K562 (cell line): ENCODE measurements around the gene UCKL1. TPM values are rescaled to one million over a fixed set of nuclear protein-coding genes. Genes with fewer than 3 reads are reported as not detected.

Source experiments
- AFF1 ChIP-seq, 2 experiments: fragments of 450-650 bp; IDR thresholded peaks; 2 replicates each; pipeline ENCODE4 v1.6.1; 2018; ENCODE audit warnings: mild to moderate bottlenecking in 2 of 2, low read depth in 1 of 2; ENCODE audit not compliant: partially characterized antibody in 2 of 2
- BCL6 ChIP-seq: fragments of 250-450 bp; sonication (Bioruptor Pico); IDR thresholded peaks from 2 replicates; pipeline ENCODE4 v1.4.0; 2020
- CHCHD3 ChIP-seq: fragments of 250-450 bp; sonication (Bioruptor Pico); IDR thresholded peaks from 2 replicates; pipeline ENCODE4 v2.1.2; 2022; ENCODE audit warnings: mild to moderate bottlenecking
- CREM ChIP-seq: IDR thresholded peaks from 2 replicates; pipeline ENCODE4 v1.6.1; 2014; ENCODE audit warnings: antibody characterized with exemption, low read depth
- ELF4 ChIP-seq: fragments of 450-650 bp; formaldehyde crosslinking; IDR thresholded peaks from 2 replicates; pipeline ENCODE4 v1.4.0; 2022; ENCODE audit warnings: missing genetic modification characterization
- HBP1 ChIP-seq: fragments of 450-650 bp; formaldehyde crosslinking; IDR thresholded peaks from 2 replicates; pipeline ENCODE4 v1.4.0; 2022; ENCODE audit warnings: missing genetic modification characterization
- HMGN3 ChIP-seq: IDR thresholded peaks from 2 replicates; pipeline ENCODE4 v1.6.1; 2011; ENCODE audit warnings: borderline replicate concordance, low read depth, mild to moderate bottlenecking, mixed read lengths, low read length; ENCODE audit not compliant: insufficient read length; ENCODE audit errors: extremely low read depth
- MBD2 ChIP-seq: sonication (generic); IDR thresholded peaks from 2 replicates; pipeline ENCODE4 v1.6.1; 2016; ENCODE audit warnings: low read depth, borderline replicate concordance
- MNT ChIP-seq, 2 experiments: fragments of 450-650 bp; conservative IDR thresholded peaks; 2 replicates each; pipeline ENCODE4 v1.6.1; 2017; ENCODE audit warnings: mild to moderate bottlenecking in 2 of 2, moderate library complexity in 2 of 2
- PCBP1 ChIP-seq: fragments of 200-400 bp; formaldehyde crosslinking; IDR thresholded peaks from 2 replicates; pipeline ENCODE4 v1.6.1; 2018; ENCODE audit warnings: mild to moderate bottlenecking, low read depth, low read length; ENCODE audit not compliant: poor library complexity, severe bottlenecking
- POLR3A ChIP-seq: IDR thresholded peaks from 2 replicates; pipeline ENCODE4 v1.6.1; 2011; ENCODE audit warnings: borderline replicate concordance, mild to moderate bottlenecking, moderate library complexity; ENCODE audit not compliant: insufficient read length, insufficient read depth; ENCODE audit errors: extremely low read depth
- PREB ChIP-seq: sonication (generic); formaldehyde crosslinking; IDR thresholded peaks from 2 replicates; pipeline ENCODE4 v1.8.1; 2023; ENCODE audit warnings: mild to moderate bottlenecking, missing genetic modification reagents
- RB1 ChIP-seq: fragments of 450-650 bp; IDR thresholded peaks from 2 replicates; pipeline ENCODE4 v1.6.1; 2017; ENCODE audit warnings: low read depth, mild to moderate bottlenecking
- RBM22 ChIP-seq: fragments of 200-400 bp; formaldehyde crosslinking; IDR thresholded peaks from 2 replicates; pipeline ENCODE4 v1.6.1; 2018; ENCODE audit warnings: low read length, low read depth; ENCODE audit not compliant: poor library complexity, severe bottlenecking
- SP1 ChIP-seq: sonication (generic); formaldehyde crosslinking; IDR thresholded peaks from 2 replicates; pipeline ENCODE4 v1.8.1; 2022; ENCODE audit warnings: mild to moderate bottlenecking, missing genetic modification reagents
- SREBF1 ChIP-seq: fragments of 150-350 bp; IDR thresholded peaks from 2 replicates; pipeline ENCODE4 v1.6.1; 2014; ENCODE audit warnings: antibody characterized with exemption, low read depth, low read length, borderline replicate concordance
- ZBTB17 ChIP-seq: fragments of 450-650 bp; formaldehyde crosslinking; IDR thresholded peaks from 2 replicates; pipeline ENCODE4 v1.4.0; 2020; ENCODE audit warnings: mild to moderate bottlenecking
- ZNF184 ChIP-seq: sonication (generic); formaldehyde crosslinking; IDR thresholded peaks from 2 replicates; pipeline ENCODE4 v1.5.0; 2020; ENCODE audit warnings: missing genetic modification reagents
- ZNF436 ChIP-seq: fragments of 250-450, 450-650 bp; sonication (Bioruptor Pico); formaldehyde crosslinking; IDR thresholded peaks from 2 replicates; pipeline ENCODE4 v1.7.0; 2020; ENCODE audit warnings: mild to moderate bottlenecking
- polyA plus RNA-seq, 8 experiments: library from polyadenylated mRNA; depleted of rRNA in 4 of 8; stranded (reverse) in 5 of 8; unstranded in 3 of 8; fragments of >200 nt; fragmentation: Nextera tagmentation in 2 of 8; fragmentation: Illumina TruSeq in 1 of 8; extraction: Ambion mirVana in 2 of 8; extraction: Trizol in 1 of 8; gene quantifications; 2 replicates each; pipeline versions ENCODE4 v1.2.1 to v1.2.3, GENCODE V29; 2011 to 2014; ENCODE audit warnings: inconsistent platforms in 1 of 8, missing spikeins in 1 of 8
- total RNA-seq, 7 experiments: library from RNA; depleted of rRNA in 6 of 7; stranded (reverse); fragments of >200 nt in 6 of 7; fragmentation: Illumina TruSeq in 2 of 7; extraction: Trizol in 2 of 7; gene quantifications; 2 replicates each; pipeline versions ENCODE4 v1.2.1 to v1.2.3, GENCODE V29; 2011 to 2021; ENCODE audit warnings: low replicate concordance in 1 of 7

UCKL1 gene
- total and polyA plus RNA-seq, 9 of the 15 experiments (the other 6 are each of a cell fraction or from before 2014, with no cell fraction given), result 3.1 to 52.8 (median 24.2) TPM

- TF ChIP-seq AFF1 (IDR thresholded peaks at IDR 0.05; ENCODE audit: low read depth in 1 of 2, partially characterized antibody in 2 of 2), result no peak
- TF ChIP-seq PCBP1, result peak; percentile 31
- peak in 1 of 2 experiments; percentile 59; a peak in 3 of 4 replicates for TF ChIP-seq MNT (conservative IDR thresholded peaks at IDR 0.05)
- peak; percentile 66; the same call in 1 of the 2 replicates for TF ChIP-seq HBP1
- TF ChIP-seq RB1, result no peak
- TF ChIP-seq BCL6, result no peak
- TF ChIP-seq CHCHD3 (CRISPR knock-in tag), result no peak
- peak; percentile 14 for TF ChIP-seq HMGN3
- peak; percentile 62; the same call in 1 of the 2 replicates for TF ChIP-seq SP1
- TF ChIP-seq MBD2, result peak; percentile 60; the same call in 1 of the 2 replicates
- TF ChIP-seq ZNF184 (CRISPR knock-in tag), result no peak
- no peak for TF ChIP-seq ZBTB17 (CRISPR knock-in tag)
- TF ChIP-seq PREB, result no peak
- TF ChIP-seq ELF4 (CRISPR knock-in tag), result peak; percentile 83; the same call in 1 of the 2 replicates
- TF ChIP-seq POLR3A, result no peak
- peak; percentile 76 for TF ChIP-seq RBM22
- no peak for TF ChIP-seq ZNF436
- peak; percentile 36; the same call in 1 of the 2 replicates for TF ChIP-seq CREM
- no peak for TF ChIP-seq SREBF1
These were observed 14.7 kb downstream of the UCKL1 start (continued) for GRCh38 chr20:63941282-63942081.
